Aortic smooth muscle cell (primary cell): ENCODE data around the gene CFAP70. TPM values are rescaled to one million over a fixed set of nuclear protein-coding genes. Genes with fewer than 3 reads are reported as not detected.

ENCODE experiments used
- total RNA-seq: library from RNA; depleted of rRNA; stranded (reverse); fragments of >200 nt; gene quantifications from 2 replicates; pipeline ENCODE4 v1.2.3, GENCODE V29; 2014

Gene CFAP70
- 1.6 and 2.0 TPM in 2 replicates for total RNA-seq

DNA sequence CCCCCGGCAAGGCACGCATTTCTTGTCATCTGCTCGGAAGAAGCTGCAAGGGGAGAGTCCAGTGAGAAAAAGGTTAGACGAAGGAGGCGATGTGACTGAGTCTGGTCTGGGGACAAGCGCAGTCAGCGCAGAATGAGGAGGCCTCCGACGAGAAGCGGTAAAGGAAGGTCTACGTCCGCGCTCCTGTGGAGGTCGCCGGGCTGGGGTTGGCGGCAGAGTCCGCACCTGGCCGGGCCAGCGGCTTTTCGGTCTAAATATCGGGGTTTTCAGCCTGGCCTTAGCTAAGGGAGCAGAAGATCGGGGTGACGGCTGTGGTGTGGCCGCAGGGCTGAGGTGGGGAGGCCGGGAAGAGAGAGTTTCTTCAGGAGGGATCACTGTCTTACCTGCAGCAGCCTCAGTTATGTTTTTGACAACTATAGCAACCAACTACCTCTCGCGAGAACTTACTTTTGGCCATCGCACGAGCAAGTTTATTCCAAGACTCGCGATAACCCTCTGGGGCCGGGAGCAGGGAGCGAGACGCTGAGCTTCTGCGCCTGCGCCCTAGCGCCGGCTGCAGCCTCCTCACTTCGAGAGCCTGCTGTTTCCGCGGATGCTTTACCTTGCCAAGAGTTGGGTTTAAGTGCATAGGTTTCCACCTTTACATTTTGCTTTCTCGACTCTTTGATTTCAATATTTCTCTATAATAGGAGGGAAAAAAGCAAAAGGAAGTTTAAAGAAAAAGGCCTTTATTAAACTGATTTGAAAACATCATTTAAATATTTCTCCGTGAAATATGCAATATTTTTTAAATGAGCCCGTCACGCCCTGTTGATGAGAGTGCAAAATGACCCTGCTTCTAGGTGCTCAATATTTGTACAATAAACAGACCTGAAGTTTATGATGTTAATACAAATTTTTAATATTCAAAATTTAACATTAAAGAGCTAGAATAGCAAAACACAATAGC, at the start of gene CFAP70:
CFAP70 (minus strand) TSS at position 534 of the 949 bp plus-strand sequence. CDS start 4,068 bp downstream, outside the sequence.

DNA sequence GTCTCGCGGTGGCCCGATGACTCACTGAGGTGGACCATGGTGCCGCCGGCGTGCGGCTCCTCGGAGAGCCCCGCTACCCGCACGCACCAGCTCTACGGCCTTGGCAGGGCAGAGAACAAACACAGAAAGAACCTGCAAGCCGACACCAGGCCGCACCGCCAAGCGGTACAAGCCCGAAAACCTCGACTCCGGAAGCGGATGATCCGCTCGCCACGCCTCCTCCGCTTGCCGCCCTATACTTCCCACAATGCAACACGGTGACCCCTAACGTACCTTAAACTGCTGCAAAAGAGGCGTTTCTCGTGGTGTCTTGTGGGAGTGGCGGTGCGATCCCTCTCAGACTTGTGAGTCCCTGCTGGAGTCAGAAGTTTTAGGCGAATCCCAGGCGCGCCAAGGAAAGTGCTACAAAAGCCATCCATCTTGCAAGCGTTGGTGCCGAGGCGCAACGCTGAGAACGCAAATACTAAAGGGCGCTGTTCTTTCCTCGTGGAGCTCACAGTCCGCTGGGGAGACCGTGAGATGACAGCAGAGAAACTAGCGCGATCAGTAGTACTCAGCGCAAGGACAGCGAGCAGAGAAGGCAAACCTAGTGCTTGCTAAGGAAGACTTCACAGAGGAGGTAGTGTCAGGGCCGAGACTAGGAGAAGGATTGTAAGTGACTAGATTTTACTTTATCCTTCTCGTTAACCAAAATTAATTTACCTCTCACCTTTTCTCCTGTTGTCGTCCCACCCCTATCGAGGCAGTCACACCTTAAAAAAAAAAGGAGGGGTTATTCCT, 106.0 kb downstream of the CFAP70 start, which contains the start of gene MRPS16:
MRPS16 (minus strand) TSS at position 200 of the 780 bp plus-strand sequence; CDS start at position 38, 162 bp downstream.

GRCh38 chr10:73246646-73247508, 111.8 kb downstream of the CFAP70 start, which contains the start of gene DNAJC9:
TSS of gene DNAJC9 (minus strand) at chr10:73247255. CDS start at chr10:73247189, 66 bp downstream.

Other genes starting within 250 kb of the CFAP70 start
- 1.3 and 2.0 TPM in 2 replicates for gene NUDT13, start 248.4 kb downstream of the CFAP70 start, total RNA-seq
- 20.7 and 25.2 TPM in 2 replicates for gene ECD, start 190.9 kb downstream of the CFAP70 start, total RNA-seq
- 31.3 and 37.9 TPM in 2 replicates for gene FAM149B1, start 190.7 kb downstream of the CFAP70 start, total RNA-seq
- 28.0 and 41.9 TPM in 2 replicates for gene DNAJC9, start 111.6 kb downstream of the CFAP70 start, total RNA-seq
- gene MRPS16, start 106.2 kb downstream of the CFAP70 start, total RNA-seq, result 50.2 and 54.0 TPM in 2 replicates
- gene ANXA7, start 55.2 kb upstream of the CFAP70 start, total RNA-seq, result 138 and 156 TPM in 2 replicates
- 1.1 and 1.2 TPM in 2 replicates for gene MSS51, start 74.7 kb upstream of the CFAP70 start, total RNA-seq
- gene PPP3CB, start 137.2 kb upstream of the CFAP70 start, total RNA-seq, result 22.9 and 32.0 TPM in 2 replicates
- gene USP54, start 232.5 kb upstream of the CFAP70 start, total RNA-seq, result 7.0 and 8.2 TPM in 2 replicates